Measurements from ENCODE around the gene BASP1.
"Not testable (repeated sequence)": the region's sequence is repeated elsewhere in the genome, so short reads cannot be mapped to it uniquely, and the experiment has no call there.

The BASP1 gene

DNA sequence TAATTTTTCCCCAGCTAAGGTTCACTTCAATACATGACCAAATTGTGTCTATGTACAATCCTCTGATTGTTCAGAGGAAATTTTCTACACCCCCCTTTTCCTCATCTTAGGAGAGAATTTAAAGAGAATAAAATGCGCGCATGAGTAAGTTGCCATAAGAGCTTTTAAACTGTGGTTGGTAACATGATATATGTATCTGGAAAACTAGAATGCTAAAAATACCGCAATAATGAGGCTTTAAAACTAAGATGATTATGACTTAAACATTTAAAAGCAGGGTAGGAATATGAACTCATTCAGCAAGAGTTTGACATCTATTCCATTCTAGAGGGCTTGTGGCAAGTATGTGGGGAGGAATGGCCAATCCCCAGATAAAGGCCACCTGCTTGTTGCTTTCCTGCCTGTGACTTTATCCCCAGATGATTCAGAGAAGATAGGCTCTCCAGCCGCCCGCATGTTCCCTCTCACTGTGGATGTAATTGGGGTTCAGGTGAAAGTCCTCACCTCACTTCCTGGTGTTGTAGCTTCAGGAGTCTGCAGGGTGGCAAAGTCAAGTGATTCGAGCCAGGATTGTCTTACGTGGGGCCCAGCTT is 26.5 kb upstream of the BASP1 start:
- FAIRE-seq: no peak
- DNase-seq (ENCODE audit: low spot score): no peak

DNA sequence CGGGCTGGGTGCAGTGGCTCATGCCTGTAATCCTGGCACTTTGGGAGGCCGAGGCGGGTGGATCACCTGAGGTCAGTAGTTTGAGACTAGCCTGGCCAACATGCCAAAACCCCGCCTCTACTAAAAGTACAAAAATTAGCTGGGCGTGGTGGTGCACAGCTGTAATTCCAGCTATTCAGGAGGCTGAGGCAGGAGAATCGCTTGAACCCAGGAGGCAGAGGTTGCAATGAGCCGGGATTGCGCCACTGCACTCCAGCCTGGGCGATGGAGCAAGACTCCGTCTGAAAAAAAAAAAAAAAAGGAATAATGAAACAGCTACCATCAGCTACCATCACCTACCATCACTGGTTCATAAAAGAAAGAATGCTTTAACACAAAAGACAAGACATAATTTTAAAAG is 25.9 kb upstream of the BASP1 start:
- FAIRE-seq; DNase-seq (ENCODE audit: low spot score): not testable (repeated sequence)

- FAIRE-seq (no peak), DNase-seq (ENCODE audit: low spot score) (no peak)
These were observed 25.2 kb upstream of the BASP1 start for GRCh38 chr5:17192191-17192590.

- DNase-seq (ENCODE audit: low spot score) (no peak), FAIRE-seq (no peak)
These were observed 21.4 kb upstream of the BASP1 start for GRCh38 chr5:17196024-17196423.

DNA sequence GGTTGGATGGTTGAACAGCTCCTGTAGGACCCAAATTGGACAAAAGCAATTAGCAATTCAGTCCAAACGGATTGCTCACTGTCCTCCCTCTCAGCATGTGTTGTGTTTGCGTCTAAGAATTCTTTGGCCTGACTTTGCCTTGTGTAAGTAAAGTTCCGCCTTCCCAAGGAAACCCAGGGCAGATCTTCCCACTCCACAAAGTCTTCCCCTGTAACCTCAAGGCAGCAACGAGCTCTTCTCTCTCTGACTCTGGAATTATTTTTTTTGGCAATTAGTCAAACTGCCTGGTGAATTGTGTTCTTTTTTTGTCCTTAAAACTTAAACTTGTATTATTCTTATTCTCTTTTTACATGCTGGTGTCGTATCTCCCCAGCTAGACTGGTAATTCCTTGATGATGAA is 20.7 kb upstream of the BASP1 start:
- DNase-seq (ENCODE audit: low spot score) (no peak), FAIRE-seq (no peak)

DNA sequence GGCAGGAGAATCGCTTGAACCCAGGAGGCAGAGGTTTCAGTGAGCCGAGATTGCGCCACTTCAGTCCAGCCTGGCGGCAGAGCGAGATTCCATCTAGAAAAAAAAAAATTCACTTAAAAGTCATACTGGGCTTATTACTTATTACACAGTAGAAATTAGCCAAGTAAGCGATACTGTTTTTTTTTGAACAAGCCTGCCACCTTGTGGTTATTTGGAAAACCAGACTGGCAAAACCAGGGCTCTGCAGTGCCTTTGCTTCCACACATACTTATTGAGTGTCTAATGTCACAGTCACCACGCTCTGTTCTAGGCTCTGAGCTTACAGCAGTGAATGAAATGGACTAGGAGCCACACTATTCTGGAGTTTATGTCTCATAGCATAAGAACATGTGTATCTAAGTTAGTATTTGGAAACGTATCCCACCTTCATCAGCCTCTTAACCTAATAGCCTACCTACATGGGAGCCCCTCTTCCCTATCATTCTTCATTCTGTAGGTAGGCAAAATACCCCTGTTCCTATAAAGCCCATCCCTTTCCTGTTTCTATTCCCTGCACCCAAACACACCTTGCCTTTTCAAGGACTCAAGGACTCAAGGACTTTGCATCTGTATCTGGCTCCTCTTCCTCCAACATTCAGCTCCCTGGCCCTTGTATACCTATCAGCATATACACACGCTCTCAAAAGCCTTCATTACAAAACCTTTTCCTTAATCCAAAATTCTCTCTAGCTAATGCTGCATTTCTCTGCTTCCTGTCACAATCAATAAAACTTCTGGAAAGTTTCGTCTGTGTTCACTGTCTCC is 13.9 kb upstream of the BASP1 start:
- FAIRE-seq: peak; percentile 84
- DNase-seq (ENCODE audit: low spot score): peak; percentile 67

DNA sequence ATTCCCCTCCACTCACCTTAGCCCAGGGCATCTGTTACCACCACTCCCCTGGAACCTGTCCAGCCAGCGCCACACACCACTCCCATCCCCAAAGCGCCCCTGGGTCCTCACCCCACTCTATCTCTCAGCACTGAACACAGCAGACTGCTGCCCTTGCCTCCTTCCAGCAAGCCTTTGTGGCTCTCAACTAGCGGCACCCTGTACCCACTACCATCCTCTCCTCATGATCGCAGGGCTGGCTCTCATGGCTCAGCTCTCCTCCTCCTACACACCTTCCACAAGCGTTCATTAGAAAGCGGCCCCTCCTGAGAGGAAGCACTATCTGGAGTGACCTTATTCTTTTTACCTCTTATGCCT is 13.3 kb upstream of the BASP1 start:
- DNase-seq (ENCODE audit: low spot score): no peak
- FAIRE-seq: no peak

GRCh38 chr5:17206021-17206420 is 11.4 kb upstream of the BASP1 start:
- DNase-seq (ENCODE audit: low spot score) (no peak), FAIRE-seq (no peak)

DNA sequence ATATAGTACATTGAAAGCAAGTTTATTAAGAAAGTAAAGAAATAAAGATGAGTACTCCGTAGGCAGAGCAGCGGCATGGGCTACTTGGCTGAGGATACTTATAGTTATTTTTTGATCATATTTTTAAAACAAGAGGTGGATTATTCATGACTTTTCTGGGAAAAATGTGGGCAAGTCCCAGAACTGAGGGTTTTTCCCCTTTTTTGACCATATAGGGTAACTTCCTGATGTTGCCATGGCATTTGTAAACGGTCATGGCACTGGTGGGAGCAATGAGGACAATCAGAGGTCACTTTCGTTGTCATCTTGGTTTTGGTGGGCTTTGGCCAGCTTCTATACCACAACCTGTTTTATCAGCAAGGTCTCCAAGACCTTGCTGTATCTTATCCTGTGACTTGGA is 5.2 kb upstream of the BASP1 start:
- no peak for DNase-seq (ENCODE audit: low spot score)
- FAIRE-seq: no peak

GRCh38 chr5:17212996-17213395 is 4.4 kb upstream of the BASP1 start:
- FAIRE-seq (no peak), DNase-seq (ENCODE audit: low spot score) (no peak)

DNA sequence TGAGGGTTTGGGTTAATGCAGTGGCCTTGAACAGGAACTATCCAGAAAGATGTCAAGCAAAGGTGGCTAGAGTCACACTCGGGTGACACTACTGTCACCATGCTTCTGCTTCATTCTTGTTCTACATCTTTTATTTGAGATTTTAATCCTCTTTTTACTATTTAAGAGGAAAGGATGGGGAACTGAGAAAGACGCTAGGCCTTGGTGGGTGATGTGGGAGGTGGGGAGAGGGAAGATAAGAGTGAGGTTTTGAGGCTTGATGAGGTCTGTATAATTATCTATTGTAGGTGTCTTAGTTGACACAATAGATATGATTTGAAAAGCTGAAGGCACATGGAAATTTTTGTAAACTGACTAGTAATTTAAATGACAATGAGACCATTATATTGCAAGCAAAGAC is 3.5 kb upstream of the BASP1 start:
- DNase-seq (ENCODE audit: low spot score) (no peak), FAIRE-seq (no peak)

DNA sequence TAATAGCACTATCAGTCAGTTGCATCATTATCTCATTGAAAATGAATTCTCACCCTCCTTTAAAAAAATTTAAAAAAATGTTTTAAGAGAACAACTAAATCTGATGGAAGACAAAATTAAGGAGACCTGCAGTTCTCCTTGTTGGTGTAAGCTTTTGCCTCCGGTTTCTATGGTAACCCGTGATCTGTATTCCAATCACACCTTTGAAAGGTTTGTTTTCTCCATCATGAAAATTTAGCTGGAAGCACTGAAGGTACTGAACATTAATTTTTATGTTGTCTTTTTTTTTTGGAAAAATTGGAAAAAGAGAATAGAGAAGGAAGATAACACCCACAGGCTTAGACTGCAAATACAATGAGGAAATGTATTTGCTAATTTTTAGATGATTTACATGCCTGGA is 2.5 kb upstream of the BASP1 start:
- DNase-seq (ENCODE audit: low spot score) (no peak), FAIRE-seq (no peak)

- FAIRE-seq: no peak
- DNase-seq (ENCODE audit: low spot score): no peak
These were observed 2.1 kb upstream of the BASP1 start for GRCh38 chr5:17215361-17215760.

GRCh38 chr5:17216176-17216973 is 1.1 kb upstream of the BASP1 start:
- peak; percentile 79 for FAIRE-seq
- peak; percentile 65 for DNase-seq (ENCODE audit: low spot score)

DNA sequence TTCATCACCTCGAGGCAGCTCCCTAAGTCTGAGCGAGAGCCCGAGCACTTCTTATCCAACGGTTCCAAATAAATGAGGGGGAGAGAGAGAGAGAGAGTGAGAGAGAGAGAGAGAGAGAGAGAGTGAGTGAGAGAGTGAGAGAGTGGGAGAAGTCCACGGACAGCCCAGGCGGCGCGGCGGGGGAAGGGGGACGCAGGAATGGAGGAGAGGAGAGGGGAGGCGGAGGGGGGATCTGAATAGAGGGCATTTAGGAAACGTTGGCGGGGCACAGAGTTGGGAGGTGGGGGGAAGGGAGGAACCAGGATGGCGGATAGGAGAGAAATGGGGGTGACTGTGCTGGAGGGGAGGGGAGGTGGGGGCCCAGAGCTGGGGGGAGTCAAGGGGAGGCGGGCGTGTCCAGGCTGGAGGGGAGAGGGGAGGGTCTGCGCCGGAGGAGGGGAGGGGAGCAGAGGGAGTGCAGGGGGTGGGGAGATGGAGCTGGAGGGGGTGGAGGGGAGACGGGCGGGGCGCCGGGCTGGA is 398 bp upstream of the BASP1 start:
- FAIRE-seq (no peak), DNase-seq (ENCODE audit: low spot score) (no peak)

- peak; percentile 46 for DNase-seq (ENCODE audit: low spot score)
- no peak for FAIRE-seq
These were observed 1.0 kb downstream of the BASP1 start for GRCh38 chr5:17218353-17219005.

GRCh38 chr5:17219006-17219422 is 1.6 kb downstream of the BASP1 start:
- DNase-seq (ENCODE audit: low spot score) (no peak), FAIRE-seq (no peak)

- FAIRE-seq: no peak
- DNase-seq (ENCODE audit: low spot score): no peak
These were observed 2.0 kb downstream of the BASP1 start for GRCh38 chr5:17219469-17219868.

- DNase-seq (ENCODE audit: low spot score) (no peak), FAIRE-seq (no peak)
These were observed 2.6 kb downstream of the BASP1 start for GRCh38 chr5:17219992-17220391.

- no peak for DNase-seq (ENCODE audit: low spot score)
These were observed 3.0 kb downstream of the BASP1 start for GRCh38 chr5:17220469-17220868.

DNA sequence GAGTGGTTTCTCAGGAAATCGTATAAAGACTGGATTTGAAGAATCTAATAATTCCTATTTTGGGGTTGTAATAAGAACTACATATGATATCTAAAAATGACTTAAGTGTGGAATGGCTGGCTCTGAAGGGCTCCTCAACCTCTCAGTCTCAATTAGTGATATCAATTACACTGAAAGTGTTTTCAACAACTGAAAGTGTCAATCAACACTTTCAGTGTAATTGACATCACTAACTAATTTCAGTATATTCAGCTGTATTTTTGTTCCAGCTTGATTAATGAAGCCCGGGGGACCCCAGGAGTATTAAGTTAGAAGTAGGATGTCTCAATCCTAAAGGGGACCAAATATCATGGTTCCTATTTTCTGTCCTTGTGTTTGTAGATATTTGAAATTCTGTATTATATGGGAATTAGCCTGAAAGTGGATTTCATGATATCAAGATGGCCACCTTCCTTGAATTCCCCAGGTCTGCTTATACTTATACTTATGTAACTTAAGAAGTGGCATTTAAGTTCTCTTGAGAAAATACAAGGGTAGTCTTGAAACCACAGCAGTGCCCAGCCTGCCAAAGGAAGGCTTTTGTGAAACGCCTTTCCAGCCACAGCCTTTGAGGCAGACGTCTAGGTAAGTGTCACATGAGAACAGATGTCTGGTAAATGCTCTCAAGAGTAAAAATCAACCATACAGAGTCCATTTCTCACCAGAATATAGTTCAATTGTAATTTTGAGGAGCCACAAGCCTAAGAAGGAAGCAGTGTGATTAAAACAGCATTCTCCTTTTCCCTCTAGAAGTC is 4.6 kb downstream of the BASP1 start:
- DNase-seq (ENCODE audit: low spot score) (no peak), FAIRE-seq (peak; percentile 77)

More at GRCh38 chr5:17220469-17220868, 3.0 kb downstream of the BASP1 start:
- FAIRE-seq: no peak
